Adrenal gland (tissue), 12 donors: ENCODE data around the gene DESI2. TPM values are rescaled to one million over a fixed set of nuclear protein-coding genes. Genes with fewer than 3 reads are reported as not detected.
"Not testable (repeated sequence)": the region's sequence is repeated elsewhere in the genome, so short reads cannot be mapped to it uniquely, and the experiment has no call there.

Experiments used
- DNase-seq, 7 donors: peaks; one replicate each; pipeline ENCODE4 v3.0.0-alpha.2; 2019 to 2020
- H3K27ac ChIP-seq, 5 donors: fragments of 200-600 bp; sonication (generic) in 4 of 5; 1 replicate in 3 of 5; 2 replicates in 2 of 5; pipeline versions ENCODE4 v1.5.1 to v1.8.0; 2016 to 2020; ENCODE audit warnings: mild to moderate bottlenecking in 1 of 5
- H3K27me3 ChIP-seq: fragments of 200-600 bp; 2 replicates; pipeline ENCODE4 v1.8.0; 2021
- H3K36me3 ChIP-seq, 2 donors: fragments of 200-600 bp; replicated peaks in 1 of 2; 1 replicate in 1 of 2; 2 replicates in 1 of 2; pipeline versions ENCODE4 v1.5.1 to v1.8.0; 2018 to 2022
- H3K4me1 ChIP-seq, 2 donors: fragments of 200-600 bp; replicated peaks in 1 of 2; 1 replicate in 1 of 2; 2 replicates in 1 of 2; pipeline versions ENCODE4 v1.5.1 to v1.8.0; 2018 to 2021
- H3K4me3 ChIP-seq, 4 donors: fragments of 200-600 bp; sonication (generic) in 3 of 4; one replicate each; pipeline ENCODE4 v1.5.1; 2016 to 2018
- H3K9me3 ChIP-seq, 3 donors: fragments of 200-600 bp; sonication (generic) in 1 of 3; replicated peaks in 1 of 3; 1 replicate in 2 of 3; 2 replicates in 1 of 3; pipeline versions ENCODE4 v1.5.1 to v1.8.0; 2016 to 2021
- CTCF ChIP-seq, 6 experiments: fragments of 450-650 bp in 4 of 6; fragments of 200-600 bp in 2 of 6; sonication (generic) in 1 of 6; IDR thresholded peaks; 1 replicate in 5 of 6; 2 replicates in 1 of 6; pipeline versions ENCODE4 v1.5.1 to v1.8.0; 2016 to 2021; ENCODE audit warnings: antibody characterized with exemption in 6 of 6, mild to moderate bottlenecking in 2 of 6, moderate library complexity in 1 of 6
- POLR2A ChIP-seq, 2 donors: fragments of 450-650 bp; IDR thresholded peaks; one replicate each; pipeline ENCODE4 v1.6.1; 2017; ENCODE audit warnings: antibody characterized with exemption in 2 of 2, mild to moderate bottlenecking in 2 of 2, moderate library complexity in 1 of 2
- WGBS, 4 donors: extraction: QIAGEN DNeasy Blood & Tissue Kit in 2 of 4; methylation state at CpG; one replicate each; pipeline versions ENCODE4 v1.1.5 to v1.1.7; 2013 to 2017; 5-methylcytosine and 5-hydroxymethylcytosine counted together
- intact Hi-C, 2 donors: fragments of 100-400 bp; cut with DNase I; formaldehyde crosslinking; loops; one replicate each; pipeline versions ENCODE4 v1.14.1 to v1.15.0; 2022 to 2023
- polyA plus RNA-seq, 3 donors: library from polyadenylated mRNA; stranded (reverse); fragments of 200-250 nt in 2 of 3; fragments of 350-450 nt in 1 of 3; fragmentation: Illumina TruSeq in 1 of 3; extraction: RNeasy Lipid Tissue Mini Kit (QIAGEN cat#74804) in 1 of 3; gene quantifications; one replicate each; pipeline ENCODE4 v1.2.3, GENCODE V29; 2013 to 2014
- total RNA-seq, 9 donors: library from RNA; depleted of rRNA in 4 of 9; stranded (reverse); fragments of >200 nt in 4 of 9; fragments of 120-200 nt in 1 of 9; fragmentation: NEBNext Ultra II Directional in 1 of 9; extraction: Animal tissue kit (Norgen Biotek cat#: 25700) in 1 of 9; gene quantifications; one replicate each; pipeline versions ENCODE4 v1.1.0 to v1.2.4, GENCODE V29; 2013 to 2023
- donor health status: healthy with polysubstance abuse.
- donor health status: Bipolar disorder and iron deficiency.
- donor health status: DM: yes; HTN: yes; CAD: no.
- donor health status: DM: no; HTN: no; CAD: no.
- donor health status: DM: no; HTN: no; CAD: no.
- donor health status: DM: yes; HTN: yes; CAD: no.

The DESI2 gene
- total and polyA plus RNA-seq, 12 donors = 7.0 to 50.0 (median 29.1) TPM

- Histone ChIP-seq H3K27me3 (no peaks in the 10 kb centered on the region), H3K4me3 (no peak overlapping the region), H3K4me1 (peaks cover 21 to 23% of the 10 kb centered on the region in 2 donors), H3K36me3 (no peaks in the 10 kb centered on the region), H3K9me3 (no peaks in the 10 kb centered on the region), H3K27ac (no peak overlapping the region)
- no peak for DNase-seq
- 70 to 74% (median 70%) methylated on average over 4 of the region's 4 CpGs for WGBS, 4 donors
- TF ChIP-seq POLR2A (IDR thresholded peaks at IDR 0.05) = no peak
- no peak for TF ChIP-seq CTCF (IDR thresholded peaks at IDR 0.05)
- intact Hi-C loops = no loop called here
These were observed 21.5 kb downstream of the DESI2 start for GRCh38 chr1:244674446-244674845.

GRCh38 chr1:244675167-244675566 lies 22.2 kb downstream of the DESI2 start:
- Histone ChIP-seq H3K27ac (no peak overlapping the region), H3K4me3 (no peak overlapping the region), H3K9me3 (no peaks in the 10 kb centered on the region), H3K4me1 (peaks cover 21 to 23% of the 10 kb centered on the region in 2 donors), H3K27me3 (no peaks in the 10 kb centered on the region), H3K36me3 (no peaks in the 10 kb centered on the region)
- no peak for DNase-seq
- intact Hi-C loops = no loop called here
- WGBS, 4 donors = 95 to 98% (median 96%) methylated on average over 2 of the region's 2 CpGs
- TF ChIP-seq CTCF (IDR thresholded peaks at IDR 0.05) (no peak), POLR2A (IDR thresholded peaks at IDR 0.05) (no peak)

GRCh38 chr1:244678697-244679096 lies 25.8 kb downstream of the DESI2 start:
- Histone ChIP-seq H3K36me3 (no peaks in the 10 kb centered on the region), H3K4me3 (no peak overlapping the region), H3K9me3 (no peaks in the 10 kb centered on the region), H3K27me3 (no peaks in the 10 kb centered on the region), H3K4me1 (peaks cover 7 to 12% of the 10 kb centered on the region in 2 donors), H3K27ac (no peak overlapping the region)
- DNase-seq = no peak
- TF ChIP-seq POLR2A (IDR thresholded peaks at IDR 0.05) = no peak
- intact Hi-C loops = no loop called here
- 66 to 84% (median 77%) methylated on average over 5 to 6 of the region's 6 CpGs for WGBS, 4 donors

GRCh38 chr1:244680667-244681066 lies 27.7 kb downstream of the DESI2 start:
- Histone ChIP-seq H3K27ac (no peak overlapping the region), H3K9me3 (no peaks in the 10 kb centered on the region), H3K36me3 (no peaks in the 10 kb centered on the region), H3K27me3 (no peaks in the 10 kb centered on the region), H3K4me3 (no peak overlapping the region), H3K4me1 (peaks cover 7% of the 10 kb centered on the region in 2 donors)
- WGBS, 4 donors = 45 to 69% (median 54%) methylated on average over 1 of the region's 1 CpG
- TF ChIP-seq POLR2A (IDR thresholded peaks at IDR 0.05) (no peak), CTCF (IDR thresholded peaks at IDR 0.05) (no peak)
- intact Hi-C loops = no loop called here
- no peak for DNase-seq

- not testable (repeated sequence) for H3K4me3 ChIP-seq, DNase-seq
- WGBS, 4 donors = 96 to 99% (median 96%) methylated on average over 4 of the region's 4 CpGs
These were observed 29.2 kb downstream of the DESI2 start for GRCh38 chr1:244682087-244682486.

More at GRCh38 chr1:244682087-244682486, 29.2 kb downstream of the DESI2 start:
- H3K36me3 ChIP-seq, H3K4me1 ChIP-seq, H3K9me3 ChIP-seq, H3K27me3 ChIP-seq, intact Hi-C loops, H3K27ac ChIP-seq: not testable (repeated sequence)
